HCEC 1CT (cell line): Measurements from ENCODE around the gene CTSL.

Source experiments
- DNase-seq: peaks from one replicate; pipeline ENCODE4 v3.0.0-alpha.2; 2017

CTSL gene

GRCh38 chr9:87701491-87701890 lies 24.4 kb upstream of the CTSL start:
- no peak for DNase-seq

GRCh38 chr9:87701931-87702421 lies 23.9 kb upstream of the CTSL start:
- no peak for DNase-seq

GRCh38 chr9:87702921-87703320 lies 23.0 kb upstream of the CTSL start:
- DNase-seq: no peak

GRCh38 chr9:87703636-87704276 lies 22.2 kb upstream of the CTSL start:
- no peak for DNase-seq

- no peak for DNase-seq
These were observed 21.6 kb upstream of the CTSL start for GRCh38 chr9:87704342-87704741.

- DNase-seq: no peak
These were observed 19.7 kb upstream of the CTSL start for GRCh38 chr9:87706066-87706739.

GRCh38 chr9:87707805-87708506 lies 18.0 kb upstream of the CTSL start:
- no peak for DNase-seq

GRCh38 chr9:87708546-87708945 lies 17.4 kb upstream of the CTSL start:
- no peak for DNase-seq

GRCh38 chr9:87708986-87709728 lies 16.8 kb upstream of the CTSL start:
- no peak for DNase-seq

- DNase-seq: no peak
These were observed 15.5 kb upstream of the CTSL start for GRCh38 chr9:87710443-87710842.

GRCh38 chr9:87711857-87712800 lies 13.8 kb upstream of the CTSL start:
- DNase-seq: peak; percentile 82

- DNase-seq: no peak
These were observed 13.1 kb upstream of the CTSL start for GRCh38 chr9:87712801-87713277.

GRCh38 chr9:87713278-87713987 lies 12.5 kb upstream of the CTSL start:
- DNase-seq: peak; percentile 100

GRCh38 chr9:87713988-87714330 lies 12.0 kb upstream of the CTSL start:
- no peak for DNase-seq

- DNase-seq: peak; percentile 85
These were observed 11.1 kb upstream of the CTSL start for GRCh38 chr9:87714819-87715218.

- no peak for DNase-seq
These were observed 9.8 kb upstream of the CTSL start for GRCh38 chr9:87716141-87716540.

- no peak for DNase-seq
These were observed 8.5 kb upstream of the CTSL start for GRCh38 chr9:87717456-87717855.

- DNase-seq: no peak
These were observed 7.7 kb upstream of the CTSL start for GRCh38 chr9:87718231-87718630.

GRCh38 chr9:87718852-87719612 lies 6.9 kb upstream of the CTSL start:
- DNase-seq: no peak

- DNase-seq: no peak
These were observed 5.7 kb upstream of the CTSL start for GRCh38 chr9:87720173-87720572.
